Measurements from ENCODE around the gene ZFHX2.

Gene ZFHX2

DNA sequence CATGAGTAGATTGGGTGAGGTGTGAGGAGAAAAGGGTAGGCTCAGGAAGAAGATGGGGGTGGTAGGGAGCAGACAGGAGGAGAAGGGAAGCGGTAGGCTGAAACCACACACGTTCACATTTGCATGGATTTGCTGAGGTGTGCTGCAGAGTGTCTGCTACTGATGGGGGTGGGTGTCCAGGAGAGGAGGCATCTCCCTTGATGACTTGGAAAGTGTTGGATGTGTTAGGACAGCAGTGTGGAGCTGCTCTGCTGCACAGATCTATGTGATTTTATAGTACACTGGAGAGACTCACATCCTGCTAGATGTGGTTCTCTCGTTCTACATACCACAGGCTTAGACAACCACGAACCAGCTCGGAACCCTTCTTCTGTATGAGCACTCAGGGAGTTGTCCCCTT is 9.3 kb downstream of the ZFHX2 start:
- Histone ChIP-seq H3K4me3 (ENCODE audit: low read length) (no peak overlapping the region), H3K36me3 (replicated peaks; ENCODE audit: insufficient read depth, low read length) (no peaks in the 10 kb centered on the region), H3K9me2 (replicated peaks; ENCODE audit: insufficient read depth, low read length) (no peaks in the 10 kb centered on the region), H3K27me3 (replicated peaks; ENCODE audit: insufficient read depth, low read length) (no peaks in the 10 kb centered on the region), H4K20me1 (ENCODE audit: insufficient read depth, low read length) (no peaks in the 10 kb centered on the region), H3K27ac (ENCODE audit: low read length) (no peak overlapping the region), H3K9me3 (replicated peaks; ENCODE audit: insufficient read depth, low read length) (no peaks in the 10 kb centered on the region), H2AFZ (ENCODE audit: low read length) (no peak overlapping the region), H3K9ac (ENCODE audit: low read length) (no peak overlapping the region), H3K4me2 (ENCODE audit: low read depth, low read length) (no peak overlapping the region), H3K4me1 (ENCODE audit: low read length) (no peaks in the 10 kb centered on the region), H3K79me2 (ENCODE audit: low read length) (no peaks in the 10 kb centered on the region), H3F3A (ENCODE audit: insufficient read depth, low read length) (no peaks in the 10 kb centered on the region)
- DNase-seq = no peak
- TF ChIP-seq EZH2 (optimal IDR thresholded peaks at IDR 0.05; ENCODE audit: low read depth, low read length) (no peak), EZH2phosphoT487 (IDR thresholded peaks at IDR 0.05; ENCODE audit: low read length) (no peak)
- TF ChIP-seq, protein P1, sequence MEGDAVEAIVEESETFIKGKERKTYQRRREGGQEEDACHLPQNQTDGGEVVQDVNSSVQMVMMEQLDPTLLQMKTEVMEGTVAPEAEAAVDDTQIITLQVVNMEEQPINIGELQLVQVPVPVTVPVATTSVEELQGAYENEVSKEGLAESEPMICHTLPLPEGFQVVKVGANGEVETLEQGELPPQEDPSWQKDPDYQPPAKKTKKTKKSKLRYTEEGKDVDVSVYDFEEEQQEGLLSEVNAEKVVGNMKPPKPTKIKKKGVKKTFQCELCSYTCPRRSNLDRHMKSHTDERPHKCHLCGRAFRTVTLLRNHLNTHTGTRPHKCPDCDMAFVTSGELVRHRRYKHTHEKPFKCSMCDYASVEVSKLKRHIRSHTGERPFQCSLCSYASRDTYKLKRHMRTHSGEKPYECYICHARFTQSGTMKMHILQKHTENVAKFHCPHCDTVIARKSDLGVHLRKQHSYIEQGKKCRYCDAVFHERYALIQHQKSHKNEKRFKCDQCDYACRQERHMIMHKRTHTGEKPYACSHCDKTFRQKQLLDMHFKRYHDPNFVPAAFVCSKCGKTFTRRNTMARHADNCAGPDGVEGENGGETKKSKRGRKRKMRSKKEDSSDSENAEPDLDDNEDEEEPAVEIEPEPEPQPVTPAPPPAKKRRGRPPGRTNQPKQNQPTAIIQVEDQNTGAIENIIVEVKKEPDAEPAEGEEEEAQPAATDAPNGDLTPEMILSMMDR (IDR thresholded peaks at IDR 0.05; ENCODE audit: low read length) = no peak

DNA sequence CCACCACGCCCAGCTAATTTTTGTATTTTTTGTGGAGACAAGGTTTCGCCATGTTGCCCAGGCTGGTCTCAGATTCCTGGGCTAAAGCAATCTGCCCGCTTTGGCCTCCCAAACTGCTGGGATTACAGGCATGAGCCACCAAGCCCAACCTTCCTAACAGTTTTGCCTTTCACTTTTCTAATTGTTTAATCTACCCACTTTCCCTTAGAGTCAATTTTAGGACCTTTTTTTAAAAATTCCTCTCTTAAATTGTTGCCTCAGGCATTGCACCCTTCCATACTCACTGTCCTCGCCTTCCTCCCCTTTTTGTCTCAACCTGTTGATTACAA is 11.5 kb downstream of the ZFHX2 start:
- Histone ChIP-seq H3K4me2 (ENCODE audit: low read depth, low read length) (no peak overlapping the region), H3K27ac (ENCODE audit: low read length) (no peak overlapping the region), H3K9me3 (replicated peaks; ENCODE audit: insufficient read depth, low read length) (no peaks in the 10 kb centered on the region), H2AFZ (ENCODE audit: low read length) (no peak overlapping the region), H4K20me1 (ENCODE audit: insufficient read depth, low read length) (no peaks in the 10 kb centered on the region), H3K36me3 (replicated peaks; ENCODE audit: insufficient read depth, low read length) (no peaks in the 10 kb centered on the region), H3K4me3 (ENCODE audit: low read length) (no peak overlapping the region), H3F3A (ENCODE audit: insufficient read depth, low read length) (no peaks in the 10 kb centered on the region), H3K9me2 (replicated peaks; ENCODE audit: insufficient read depth, low read length) (no peaks in the 10 kb centered on the region), H3K9ac (ENCODE audit: low read length) (no peak overlapping the region), H3K79me2 (ENCODE audit: low read length) (no peaks in the 10 kb centered on the region), H3K27me3 (replicated peaks; ENCODE audit: insufficient read depth, low read length) (no peaks in the 10 kb centered on the region), H3K4me1 (ENCODE audit: low read length) (no peaks in the 10 kb centered on the region)
- no peak for TF ChIP-seq EZH2 (optimal IDR thresholded peaks at IDR 0.05; ENCODE audit: low read depth, low read length)
- TF ChIP-seq, protein P1 (IDR thresholded peaks at IDR 0.05; ENCODE audit: low read length) = no peak
- no peak for TF ChIP-seq EZH2phosphoT487 (IDR thresholded peaks at IDR 0.05; ENCODE audit: low read length)
- DNase-seq = no peak

DNA sequence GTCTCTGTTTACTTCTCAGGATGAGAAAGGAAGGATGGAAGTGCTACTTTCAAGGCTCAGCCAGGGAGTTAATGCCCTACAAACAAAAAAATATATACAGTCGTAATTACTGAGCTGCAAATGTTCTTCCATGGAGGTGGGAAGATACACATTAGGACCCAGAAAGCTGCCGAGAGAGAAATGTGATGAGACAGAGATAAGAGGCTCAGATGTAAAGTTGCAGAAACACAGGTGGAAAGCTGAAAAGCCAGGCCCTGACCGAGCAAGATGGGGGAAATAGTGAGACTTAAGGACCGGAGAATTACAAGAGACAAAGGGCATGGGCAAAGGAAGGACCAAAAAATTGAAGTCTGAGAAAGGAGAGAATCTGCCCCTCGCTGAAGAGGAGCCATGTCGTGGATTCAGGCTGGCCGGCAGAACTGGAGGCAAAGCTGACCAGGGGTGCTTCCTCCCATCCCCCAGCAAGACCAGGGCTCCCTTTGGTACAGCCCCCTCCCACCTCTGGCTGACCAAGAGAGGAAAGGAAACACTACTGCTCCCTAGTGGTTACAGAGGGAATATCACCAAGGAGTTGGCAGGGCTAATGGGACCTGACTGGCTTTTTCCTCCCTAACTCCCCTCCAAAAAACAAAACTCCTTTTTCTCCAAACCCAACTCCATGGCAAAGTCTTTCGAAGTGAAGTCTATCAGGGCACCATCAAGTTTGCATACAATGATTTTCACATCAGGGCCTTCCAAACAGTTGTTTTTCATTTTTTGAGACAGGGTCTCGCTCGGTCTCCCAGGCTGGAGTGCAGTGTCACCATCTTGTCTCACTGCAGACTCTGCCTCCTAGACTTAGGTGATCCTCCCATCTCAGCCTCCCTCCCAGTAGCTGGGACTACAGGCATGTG is 12.1 kb downstream of the ZFHX2 start:
- no peaks in the 10 kb centered on the region for H4K20me1 ChIP-seq (ENCODE audit: insufficient read depth, low read length)
- H3K36me3 ChIP-seq (replicated peaks; ENCODE audit: insufficient read depth, low read length) = no peaks in the 10 kb centered on the region
- no peaks in the 10 kb centered on the region for H3K9me3 ChIP-seq (replicated peaks; ENCODE audit: insufficient read depth, low read length)
- TF ChIP-seq, protein P1 (IDR thresholded peaks at IDR 0.05; ENCODE audit: low read length) = peak; percentile 55
- TF ChIP-seq EZH2 (optimal IDR thresholded peaks at IDR 0.05; ENCODE audit: low read depth, low read length) = no peak
- H3K4me2 ChIP-seq (ENCODE audit: low read depth, low read length) = no peak overlapping the region
- no peak overlapping the region for H3K9ac ChIP-seq (ENCODE audit: low read length)
- DNase-seq = peak; percentile 15
- H3K27ac ChIP-seq (ENCODE audit: low read length) = no peak overlapping the region
- no peaks in the 10 kb centered on the region for H3K9me2 ChIP-seq (replicated peaks; ENCODE audit: insufficient read depth, low read length)
- no peak overlapping the region for H2AFZ ChIP-seq (ENCODE audit: low read length)
- H3K4me1 ChIP-seq (ENCODE audit: low read length) = no peaks in the 10 kb centered on the region
- no peaks in the 10 kb centered on the region for H3F3A ChIP-seq (ENCODE audit: insufficient read depth, low read length)
- H3K4me3 ChIP-seq (ENCODE audit: low read length) = no peak overlapping the region
- H3K27me3 ChIP-seq (replicated peaks; ENCODE audit: insufficient read depth, low read length) = no peaks in the 10 kb centered on the region
- H3K79me2 ChIP-seq (ENCODE audit: low read length) = no peaks in the 10 kb centered on the region

All from MM.1S (cell line).